ENCODE measurements around the gene CACNA1C. TPM values are rescaled to one million over a fixed set of nuclear protein-coding genes. Genes with fewer than 3 reads are reported as not detected.
"Not testable (repeated sequence)": the region's sequence is repeated elsewhere in the genome, so short reads cannot be mapped to it uniquely, and the experiment has no call there.

CACNA1C gene
- total RNA-seq, 1 donor from 2014 or later, result 1.3 TPM

DNA sequence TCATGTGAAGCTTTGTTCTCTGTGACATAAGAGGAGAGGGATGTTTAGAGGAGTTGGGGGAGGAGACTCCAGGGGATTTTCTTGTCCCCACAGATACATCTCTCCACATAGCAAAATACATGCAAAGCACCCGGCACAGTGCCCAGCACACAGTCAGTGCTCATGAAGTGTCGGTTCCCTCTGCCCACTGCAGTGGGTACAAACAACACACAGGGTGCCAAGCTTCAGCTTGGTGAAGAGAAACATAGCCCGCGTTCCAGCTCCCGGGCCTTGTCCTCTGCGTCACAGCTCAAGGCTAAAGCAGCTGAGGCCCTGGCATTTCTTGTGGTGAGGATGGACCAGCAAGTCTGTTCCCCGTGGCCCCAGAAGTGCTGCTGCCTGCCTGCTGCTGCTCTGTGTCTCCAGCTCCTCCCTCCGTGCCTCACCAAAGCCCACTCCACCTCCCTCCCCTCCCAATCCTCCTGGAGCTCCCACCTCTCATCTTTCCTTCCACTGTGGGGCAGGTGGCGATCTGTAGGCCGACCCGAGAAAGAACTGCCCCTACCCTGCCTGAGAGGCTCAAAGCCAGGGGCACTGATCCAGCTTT is 685.0 kb downstream of the CACNA1C start:
- Histone ChIP-seq H3K27me3 (ENCODE audit: control insufficient read depth, insufficient read depth, low read length) (peaks cover 3% of the 10 kb centered on the region), H3K4me3 (ENCODE audit: low read depth, low read length) (no peak overlapping the region), H3K36me3 (ENCODE audit: control insufficient read depth, insufficient read depth, low read length) (no peaks in the 10 kb centered on the region)
- TF ChIP-seq, protein P1, sequence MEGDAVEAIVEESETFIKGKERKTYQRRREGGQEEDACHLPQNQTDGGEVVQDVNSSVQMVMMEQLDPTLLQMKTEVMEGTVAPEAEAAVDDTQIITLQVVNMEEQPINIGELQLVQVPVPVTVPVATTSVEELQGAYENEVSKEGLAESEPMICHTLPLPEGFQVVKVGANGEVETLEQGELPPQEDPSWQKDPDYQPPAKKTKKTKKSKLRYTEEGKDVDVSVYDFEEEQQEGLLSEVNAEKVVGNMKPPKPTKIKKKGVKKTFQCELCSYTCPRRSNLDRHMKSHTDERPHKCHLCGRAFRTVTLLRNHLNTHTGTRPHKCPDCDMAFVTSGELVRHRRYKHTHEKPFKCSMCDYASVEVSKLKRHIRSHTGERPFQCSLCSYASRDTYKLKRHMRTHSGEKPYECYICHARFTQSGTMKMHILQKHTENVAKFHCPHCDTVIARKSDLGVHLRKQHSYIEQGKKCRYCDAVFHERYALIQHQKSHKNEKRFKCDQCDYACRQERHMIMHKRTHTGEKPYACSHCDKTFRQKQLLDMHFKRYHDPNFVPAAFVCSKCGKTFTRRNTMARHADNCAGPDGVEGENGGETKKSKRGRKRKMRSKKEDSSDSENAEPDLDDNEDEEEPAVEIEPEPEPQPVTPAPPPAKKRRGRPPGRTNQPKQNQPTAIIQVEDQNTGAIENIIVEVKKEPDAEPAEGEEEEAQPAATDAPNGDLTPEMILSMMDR (IDR thresholded peaks at IDR 0.05; ENCODE audit: insufficient read depth, low read length, poor library complexity, severe bottlenecking), result no peak
- DNase-seq (ENCODE audit: low read depth), result no peak

DNA sequence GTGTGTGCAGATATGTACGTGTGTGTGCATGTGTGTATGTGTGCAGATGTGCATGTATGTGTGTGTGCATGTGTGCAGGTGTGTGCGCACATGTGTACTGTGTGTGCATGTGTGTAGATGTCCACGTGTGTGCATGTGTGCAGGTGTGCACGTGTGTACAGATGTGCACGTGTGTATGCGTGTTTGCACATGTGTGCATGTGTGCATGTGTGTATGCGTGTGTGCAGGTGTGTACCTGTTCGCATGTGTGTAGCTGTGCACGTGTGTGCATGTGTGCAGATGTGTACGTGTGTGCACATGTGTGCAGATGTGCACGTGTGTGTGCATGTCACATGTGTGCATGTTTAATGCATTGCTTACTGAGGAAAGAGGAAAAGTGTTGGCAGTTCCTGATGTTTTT is 686.3 kb downstream of the CACNA1C start:
- no peak for DNase-seq (ENCODE audit: low read depth)
- Histone ChIP-seq H3K4me3 (ENCODE audit: low read depth, low read length) (no peak overlapping the region), H3K36me3 (ENCODE audit: control insufficient read depth, insufficient read depth, low read length) (no peaks in the 10 kb centered on the region), H3K27me3 (ENCODE audit: control insufficient read depth, insufficient read depth, low read length) (peaks cover 3% of the 10 kb centered on the region)
- TF ChIP-seq, protein P1 (IDR thresholded peaks at IDR 0.05; ENCODE audit: insufficient read depth, low read length, poor library complexity, severe bottlenecking), result no peak

DNA sequence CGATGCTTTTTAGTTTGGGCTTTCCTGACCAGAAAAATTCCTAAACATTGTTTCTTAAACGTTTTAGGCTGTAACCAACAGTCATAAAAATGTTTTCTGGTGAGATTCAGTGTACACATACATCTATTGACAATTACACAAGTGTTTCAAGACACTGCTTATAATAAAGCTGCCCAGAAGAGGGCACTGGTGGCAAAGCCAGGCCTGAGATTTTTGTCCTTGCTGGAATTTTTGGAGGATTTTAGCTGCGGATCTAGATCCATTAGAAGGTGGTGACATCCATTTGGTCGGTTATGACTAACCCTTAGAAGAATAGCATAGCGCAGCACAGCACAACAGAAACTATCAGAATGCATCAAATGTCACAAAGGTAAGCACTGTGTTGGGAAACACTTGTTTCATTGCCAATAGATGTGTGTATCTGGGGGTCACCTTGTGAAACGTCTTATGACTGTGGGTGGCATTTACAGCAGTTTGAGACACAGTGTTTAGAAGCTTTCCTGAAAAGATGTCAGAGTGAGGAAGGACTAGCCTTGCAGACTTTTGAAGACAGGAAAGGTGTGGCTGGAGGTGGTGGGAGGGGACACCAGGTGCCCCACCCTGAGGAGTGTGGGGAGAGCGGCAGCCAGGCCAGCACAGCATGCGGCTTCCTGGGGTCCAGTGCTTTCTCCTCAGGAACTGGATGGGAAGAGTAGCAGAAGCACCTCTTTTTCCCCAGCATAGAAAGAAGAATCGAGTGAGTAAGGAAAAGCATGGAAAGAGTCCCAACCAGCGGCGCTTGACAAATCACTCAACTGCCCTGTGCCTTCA is 687.2 kb downstream of the CACNA1C start:
- H3K36me3 ChIP-seq (ENCODE audit: control insufficient read depth, insufficient read depth, low read length), result no peaks in the 10 kb centered on the region
- DNase-seq (ENCODE audit: low read depth), result no peak
- no peak overlapping the region for H3K4me3 ChIP-seq (ENCODE audit: low read depth, low read length)
- TF ChIP-seq, protein P1 (IDR thresholded peaks at IDR 0.05; ENCODE audit: insufficient read depth, low read length, poor library complexity, severe bottlenecking), result peak; percentile 47
- peaks cover 3% of the 10 kb centered on the region for H3K27me3 ChIP-seq (ENCODE audit: control insufficient read depth, insufficient read depth, low read length)

DNA sequence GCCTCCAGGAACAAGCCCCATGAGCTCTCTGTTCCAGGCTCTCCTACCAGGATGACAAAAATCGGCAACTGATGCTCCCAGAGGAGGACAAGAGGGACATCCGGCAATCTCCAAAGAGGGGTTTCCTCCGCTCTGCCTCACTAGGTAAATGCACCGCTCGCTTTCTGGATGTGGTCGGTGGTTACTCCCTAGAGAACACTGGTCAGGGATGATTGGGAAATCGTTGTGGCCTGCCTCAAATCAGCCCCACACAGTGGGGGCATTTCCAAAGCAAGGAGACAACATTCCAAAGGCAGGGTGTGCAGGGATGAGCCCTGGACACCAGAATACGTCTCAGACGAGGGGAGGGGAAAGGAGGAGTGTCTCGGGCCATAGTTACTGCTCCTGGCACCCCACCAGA is 689.2 kb downstream of the CACNA1C start:
- not testable (repeated sequence) for H3K4me3 ChIP-seq (ENCODE audit: low read depth, low read length); H3K27me3 ChIP-seq (ENCODE audit: control insufficient read depth, insufficient read depth, low read length); DNase-seq (ENCODE audit: low read depth); H3K36me3 ChIP-seq (ENCODE audit: control insufficient read depth, insufficient read depth, low read length)

DNA sequence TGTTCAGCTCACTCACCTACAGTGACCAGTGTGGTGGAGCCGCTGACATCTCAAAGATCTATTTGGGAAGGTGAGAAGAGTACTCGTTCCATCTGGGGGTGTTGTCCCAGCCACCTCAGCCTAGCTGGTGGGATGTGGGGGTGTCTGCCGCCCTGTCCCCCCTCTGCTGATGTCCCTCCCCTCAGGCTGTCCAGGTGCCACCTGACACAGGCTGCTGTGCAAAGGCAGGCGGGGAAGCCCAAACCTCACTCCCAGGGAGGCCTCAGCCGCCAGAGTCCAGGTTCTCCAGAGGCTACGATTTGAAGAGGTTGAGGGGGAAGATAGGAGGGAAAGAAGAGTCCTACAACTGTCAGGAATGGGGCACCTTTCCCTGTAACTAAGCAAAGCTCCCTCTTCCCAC is 690.7 kb downstream of the CACNA1C start:
- TF ChIP-seq, protein P1 (IDR thresholded peaks at IDR 0.05; ENCODE audit: insufficient read depth, low read length, poor library complexity, severe bottlenecking), result no peak
- no peak overlapping the region for H3K4me3 ChIP-seq (ENCODE audit: low read depth, low read length)
- H3K27me3 ChIP-seq (ENCODE audit: control insufficient read depth, insufficient read depth, low read length), result no peaks in the 10 kb centered on the region
- H3K36me3 ChIP-seq (ENCODE audit: control insufficient read depth, insufficient read depth, low read length), result no peaks in the 10 kb centered on the region
- DNase-seq (ENCODE audit: low read depth), result no peak

DNA sequence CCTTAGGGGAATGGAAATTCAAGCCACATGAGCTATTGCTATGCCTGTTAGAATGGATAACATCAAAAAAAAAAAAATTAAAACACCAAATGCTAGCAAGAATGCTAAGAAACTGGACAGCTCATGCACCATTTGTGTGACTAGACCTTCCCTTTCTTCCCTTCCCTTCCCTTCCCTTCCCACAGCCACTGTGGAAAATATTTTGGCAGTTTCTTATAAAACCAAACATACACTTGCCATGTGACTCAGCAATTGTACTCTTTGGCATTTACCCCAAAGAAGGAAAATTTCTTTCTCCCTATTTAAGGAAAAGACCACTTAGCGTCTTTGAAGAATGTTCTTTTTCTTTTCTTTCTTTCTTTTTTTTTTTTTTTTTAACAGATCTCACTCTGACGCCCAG is 692.9 kb downstream of the CACNA1C start:
- Histone ChIP-seq H3K27me3 (ENCODE audit: control insufficient read depth, insufficient read depth, low read length) (no peaks in the 10 kb centered on the region), H3K4me3 (ENCODE audit: low read depth, low read length) (no peak overlapping the region), H3K36me3 (ENCODE audit: control insufficient read depth, insufficient read depth, low read length) (no peaks in the 10 kb centered on the region)
- TF ChIP-seq, protein P1 (IDR thresholded peaks at IDR 0.05; ENCODE audit: insufficient read depth, low read length, poor library complexity, severe bottlenecking), result no peak
- no peak for DNase-seq (ENCODE audit: low read depth)

Other genes starting within 250 kb of the CACNA1C start
- gene LRTM2, start 232.4 kb upstream of the CACNA1C start, total RNA-seq, result not detected in 2 replicates
- 0.58 and 3.2 TPM in 2 replicates for gene CACNA2D4, start 134.3 kb upstream of the CACNA1C start, total RNA-seq
- 22.4 and 22.9 TPM in 2 replicates for gene DCP1B, start 48.5 kb upstream of the CACNA1C start, total RNA-seq

All from kidney epithelial cell (primary cell).